ENCODE measurements around the gene ACVR1B.
A peak's percentile ranks its signal among the peaks of the same experiment; 100 is the strongest.
"Not testable (repeated sequence)": the region's sequence is repeated elsewhere in the genome, so short reads cannot be mapped to it uniquely, and the experiment has no call there.

The ACVR1B gene

DNA sequence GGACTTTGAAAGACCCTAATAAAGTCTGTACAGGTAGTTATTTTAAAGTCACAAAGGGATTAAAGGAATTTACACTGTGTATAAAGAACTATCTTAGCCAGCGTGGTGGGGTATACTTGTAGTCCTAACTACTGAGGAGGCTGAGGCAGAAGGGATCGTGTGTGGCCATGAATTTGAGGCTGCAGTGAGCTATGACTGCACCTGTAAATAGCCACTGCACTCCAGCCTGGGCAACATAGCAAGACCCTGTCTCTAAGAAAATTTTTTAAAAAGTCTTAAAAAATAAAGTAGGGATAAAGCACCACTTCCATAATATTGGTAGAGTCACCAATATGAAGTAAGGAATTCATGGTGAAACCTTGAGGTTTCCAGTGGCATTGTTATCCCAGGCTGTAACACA is 18.1 kb downstream of the ACVR1B start:
- DNase-seq (ENCODE audit: low read depth in 1 of 2, low spot score in 1 of 2): no peak

DNA sequence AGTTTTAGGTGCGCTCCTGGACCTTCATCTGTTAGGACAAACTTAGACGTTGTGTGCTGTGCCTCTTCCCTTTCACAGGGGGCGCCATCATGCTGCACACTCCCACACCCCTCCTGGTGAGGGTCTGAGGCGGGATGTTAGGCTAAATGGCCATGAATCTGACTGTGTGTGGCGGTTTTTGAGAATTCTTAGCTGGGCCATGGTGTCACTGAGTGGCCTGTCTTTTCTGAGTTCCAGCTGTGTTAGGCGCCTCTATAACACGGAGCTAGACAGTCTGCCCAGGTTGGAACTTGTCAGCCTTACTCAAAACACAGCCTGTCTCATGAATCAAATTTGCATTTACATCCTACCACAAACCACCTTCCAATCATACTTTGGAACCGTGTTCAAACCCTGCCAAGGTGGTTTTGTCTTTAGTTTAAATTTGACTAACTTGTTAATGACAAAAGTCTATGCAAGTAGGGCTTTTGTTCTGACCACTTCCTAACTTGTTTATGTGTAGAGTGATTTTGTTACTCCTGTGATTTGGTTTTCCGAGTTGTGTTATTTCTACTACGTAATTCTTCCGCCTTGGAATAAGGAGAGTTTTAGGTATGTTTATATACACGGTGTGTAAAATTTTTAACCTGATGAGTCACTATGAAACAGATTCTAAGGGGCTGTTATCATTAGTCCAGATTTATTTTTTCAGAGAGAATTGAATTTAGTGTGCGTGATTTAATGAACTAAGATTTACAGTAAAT is 19.6 kb downstream of the ACVR1B start:
- DNase-seq (ENCODE audit: low read depth in 1 of 2, low spot score in 1 of 2): no peak

DNA sequence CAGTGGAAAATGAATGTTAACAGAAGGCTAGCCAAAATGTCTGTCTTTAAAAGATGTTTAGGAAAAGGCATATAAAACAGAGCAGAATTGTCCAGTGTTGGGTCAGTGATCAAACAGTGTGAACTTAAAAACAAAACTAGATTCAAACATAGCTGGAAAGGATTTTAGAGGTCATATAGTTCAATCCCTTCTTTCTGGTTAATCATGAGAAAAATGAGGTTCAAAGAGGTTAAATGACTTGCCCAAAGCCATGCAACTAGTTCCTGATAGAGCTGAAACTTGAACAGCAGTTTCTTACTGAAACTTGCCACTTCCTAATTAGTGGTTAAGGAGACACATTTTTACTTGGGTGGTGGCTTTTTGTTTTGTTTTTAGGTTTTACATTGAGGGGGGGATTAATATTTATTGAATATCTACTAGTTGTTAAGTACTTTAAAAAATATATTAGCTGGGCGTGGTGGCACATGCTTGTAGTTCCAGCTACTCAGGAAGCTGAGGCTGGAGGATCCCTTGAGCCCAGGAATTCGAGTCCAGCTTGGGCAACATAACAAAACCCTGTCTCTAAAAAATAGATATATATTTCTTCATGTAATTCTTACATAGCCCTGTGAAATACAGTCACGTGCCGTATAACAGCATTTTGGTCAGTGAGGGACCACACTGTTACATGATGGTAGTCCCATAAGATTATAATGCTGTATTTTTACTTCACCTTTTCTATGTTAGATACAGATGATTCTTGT is 20.4 kb downstream of the ACVR1B start:
- no peak for DNase-seq (ENCODE audit: low read depth in 1 of 2, low spot score in 1 of 2)

DNA sequence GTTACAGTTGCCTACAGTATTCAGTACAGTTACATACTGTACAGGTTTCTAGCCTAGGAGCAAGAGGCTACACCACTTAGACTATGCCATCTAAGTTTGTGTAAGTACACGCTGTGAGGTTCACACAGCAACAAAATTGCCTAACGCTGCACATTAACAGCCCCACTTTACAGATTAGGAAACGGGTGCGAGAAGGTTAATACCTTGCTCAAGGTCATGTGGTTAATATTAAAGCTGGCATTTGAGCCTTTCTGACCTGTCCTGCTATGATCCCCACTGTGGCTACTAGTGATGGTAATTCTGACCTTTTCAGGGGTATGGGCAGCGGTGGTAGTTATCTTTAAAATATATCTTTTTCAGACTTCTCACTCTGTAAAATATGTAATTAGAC is 20.9 kb downstream of the ACVR1B start:
- DNase-seq (ENCODE audit: low read depth in 1 of 2, low spot score in 1 of 2): no peak

DNA sequence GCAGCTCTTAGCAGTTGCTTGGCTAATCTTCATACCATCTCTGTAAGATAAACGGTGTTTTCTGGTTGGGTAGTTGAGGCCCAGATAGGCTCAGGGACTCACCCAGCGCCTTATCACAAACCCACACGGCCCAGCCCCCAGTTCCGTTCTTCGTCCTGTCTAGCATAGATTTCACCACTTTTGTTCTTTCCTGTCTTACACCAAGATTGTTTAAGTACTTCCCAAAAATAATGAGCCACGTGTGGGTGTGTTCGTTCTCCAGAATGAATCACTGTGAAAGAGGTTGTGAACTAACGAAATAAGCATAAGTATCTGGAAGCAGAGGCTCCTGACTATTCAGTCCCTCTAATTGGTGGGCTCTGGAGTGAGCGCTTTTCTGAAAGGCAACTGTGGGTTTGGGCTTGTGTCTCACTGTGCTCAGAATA is 21.4 kb downstream of the ACVR1B start:
- DNase-seq (ENCODE audit: low read depth in 1 of 2, low spot score in 1 of 2): no peak

DNA sequence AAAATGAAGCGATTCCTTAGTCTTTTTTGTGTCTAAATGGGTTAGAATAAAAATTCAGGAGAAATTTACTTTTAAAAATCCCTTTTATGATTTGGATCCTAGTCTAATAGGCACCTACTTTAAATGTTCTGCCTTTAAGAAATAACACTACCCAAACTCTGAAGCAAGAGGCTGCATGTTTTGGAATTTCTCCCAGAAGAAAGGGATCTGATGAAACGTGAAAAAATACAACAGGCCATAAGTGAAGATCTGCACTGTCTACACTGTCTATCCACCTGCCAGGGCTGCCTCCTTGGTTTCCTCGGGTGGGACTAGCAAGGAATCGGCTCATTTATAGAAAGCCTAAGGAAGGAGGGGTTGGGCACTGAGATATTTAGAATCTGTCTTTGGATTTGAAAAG is 22.1 kb downstream of the ACVR1B start:
- no peak for DNase-seq (ENCODE audit: low read depth in 1 of 2, low spot score in 1 of 2)

DNA sequence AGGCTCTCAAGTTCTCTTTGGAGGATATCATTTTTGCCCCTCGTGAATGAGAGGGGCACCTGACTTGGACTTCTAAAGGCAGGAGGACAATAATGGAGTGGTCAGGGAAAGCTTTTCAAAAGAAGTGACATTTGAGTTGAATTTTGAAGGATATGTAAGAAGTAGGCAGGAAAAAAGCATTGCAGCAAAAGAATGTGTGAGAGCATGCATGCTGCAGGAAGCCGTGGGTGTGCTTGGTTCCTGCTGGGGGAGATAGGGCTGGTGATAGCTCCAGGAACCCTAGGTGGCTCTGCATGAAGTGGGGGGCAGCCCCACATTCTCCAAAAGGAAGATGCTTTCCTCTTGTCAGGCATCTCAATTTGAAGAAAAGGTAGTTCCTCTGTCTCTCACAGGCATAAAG is 23.1 kb downstream of the ACVR1B start:
- DNase-seq (ENCODE audit: low read depth in 1 of 2, low spot score in 1 of 2): no peak

DNA sequence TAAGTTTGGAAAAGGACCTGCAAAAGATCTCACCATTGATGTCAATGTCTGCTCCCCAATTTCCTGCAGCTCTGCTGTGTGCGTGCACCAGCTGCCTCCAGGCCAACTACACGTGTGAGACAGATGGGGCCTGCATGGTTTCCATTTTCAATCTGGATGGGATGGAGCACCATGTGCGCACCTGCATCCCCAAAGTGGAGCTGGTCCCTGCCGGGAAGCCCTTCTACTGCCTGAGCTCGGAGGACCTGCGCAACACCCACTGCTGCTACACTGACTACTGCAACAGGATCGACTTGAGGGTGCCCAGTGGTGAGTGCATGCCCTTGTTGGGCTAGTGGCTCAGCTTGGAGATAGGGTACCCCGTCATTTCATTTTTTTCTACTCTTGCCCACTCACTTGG is 23.7 kb downstream of the ACVR1B start:
- no peak for DNase-seq (ENCODE audit: low read depth in 1 of 2, low spot score in 1 of 2)

DNA sequence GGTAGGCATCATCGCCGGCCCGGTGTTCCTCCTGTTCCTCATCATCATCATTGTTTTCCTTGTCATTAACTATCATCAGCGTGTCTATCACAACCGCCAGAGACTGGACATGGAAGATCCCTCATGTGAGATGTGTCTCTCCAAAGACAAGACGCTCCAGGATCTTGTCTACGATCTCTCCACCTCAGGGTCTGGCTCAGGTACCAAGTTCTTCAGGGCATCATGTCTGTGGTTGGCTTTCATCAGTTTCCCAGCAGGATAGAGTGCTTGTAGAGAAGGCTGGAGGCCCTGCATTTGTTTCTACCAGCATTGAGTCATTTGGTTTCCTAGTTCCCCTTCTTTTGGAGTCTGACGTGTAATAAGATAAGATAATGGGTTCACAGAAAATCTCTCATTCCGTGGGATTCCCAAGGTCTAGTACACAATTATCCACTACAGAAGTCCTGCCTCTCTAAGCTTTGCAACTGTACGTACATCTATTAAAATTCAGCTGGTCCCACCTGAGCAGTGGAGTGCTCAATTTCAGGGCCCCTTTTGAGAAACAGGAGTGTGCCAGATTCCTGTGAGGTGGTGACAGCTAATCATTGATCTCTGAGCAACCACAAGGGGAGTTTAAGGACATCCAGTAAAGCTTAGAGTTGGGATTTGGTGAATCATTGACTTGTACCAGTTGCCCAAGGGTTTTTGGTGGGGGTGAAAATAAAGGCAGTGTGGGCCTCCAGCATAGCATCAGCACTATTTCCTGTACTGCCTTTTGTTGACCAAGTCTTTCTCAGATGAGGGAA is 25.1 kb downstream of the ACVR1B start:
- DNase-seq (ENCODE audit: low read depth in 1 of 2, low spot score in 1 of 2): no peak

DNA sequence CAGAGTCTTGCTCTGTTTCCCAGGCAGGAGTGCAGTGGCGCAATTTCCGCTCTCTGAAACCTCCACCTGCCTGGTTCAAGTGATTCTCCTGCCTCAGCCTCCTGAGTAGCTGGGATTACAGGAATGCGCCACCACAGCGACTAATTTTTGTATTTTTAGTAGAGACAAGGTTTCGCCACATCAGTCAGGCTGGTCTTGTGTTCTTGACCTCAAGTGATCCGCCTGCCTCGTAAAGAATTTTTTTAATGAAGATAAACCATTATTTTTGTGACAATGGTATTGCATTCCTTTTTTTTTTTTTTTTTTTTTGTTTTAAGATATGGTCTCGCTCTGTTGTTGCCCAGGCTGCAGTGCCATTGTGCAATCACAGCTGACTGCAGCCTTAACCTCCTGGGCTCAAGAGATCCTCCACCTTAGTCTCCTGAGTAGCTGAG is 25.8 kb downstream of the ACVR1B start:
- DNase-seq (ENCODE audit: low read depth in 1 of 2, low spot score in 1 of 2): no peak

DNA sequence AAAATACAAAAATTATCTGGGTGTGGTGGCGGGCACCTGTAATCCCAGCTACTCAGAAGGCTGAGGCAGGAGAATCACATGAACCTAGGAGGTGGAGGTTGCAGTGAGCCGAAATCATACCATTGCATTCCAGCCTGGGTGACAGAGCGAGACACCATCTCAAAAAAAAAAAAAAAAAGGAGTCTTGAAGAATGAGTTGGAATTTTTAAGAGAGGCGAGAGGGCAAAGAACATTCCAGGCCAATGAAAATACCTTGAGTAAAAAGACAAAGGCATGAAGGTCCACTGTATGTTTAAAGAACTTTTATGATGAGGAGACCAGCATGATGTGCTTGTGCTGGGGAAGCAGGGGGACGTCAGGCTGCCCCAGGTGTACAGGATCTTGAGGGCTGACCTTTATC is 27.8 kb downstream of the ACVR1B start:
- DNase-seq (ENCODE audit: low read depth in 1 of 2, low spot score in 1 of 2): not testable (repeated sequence)

DNA sequence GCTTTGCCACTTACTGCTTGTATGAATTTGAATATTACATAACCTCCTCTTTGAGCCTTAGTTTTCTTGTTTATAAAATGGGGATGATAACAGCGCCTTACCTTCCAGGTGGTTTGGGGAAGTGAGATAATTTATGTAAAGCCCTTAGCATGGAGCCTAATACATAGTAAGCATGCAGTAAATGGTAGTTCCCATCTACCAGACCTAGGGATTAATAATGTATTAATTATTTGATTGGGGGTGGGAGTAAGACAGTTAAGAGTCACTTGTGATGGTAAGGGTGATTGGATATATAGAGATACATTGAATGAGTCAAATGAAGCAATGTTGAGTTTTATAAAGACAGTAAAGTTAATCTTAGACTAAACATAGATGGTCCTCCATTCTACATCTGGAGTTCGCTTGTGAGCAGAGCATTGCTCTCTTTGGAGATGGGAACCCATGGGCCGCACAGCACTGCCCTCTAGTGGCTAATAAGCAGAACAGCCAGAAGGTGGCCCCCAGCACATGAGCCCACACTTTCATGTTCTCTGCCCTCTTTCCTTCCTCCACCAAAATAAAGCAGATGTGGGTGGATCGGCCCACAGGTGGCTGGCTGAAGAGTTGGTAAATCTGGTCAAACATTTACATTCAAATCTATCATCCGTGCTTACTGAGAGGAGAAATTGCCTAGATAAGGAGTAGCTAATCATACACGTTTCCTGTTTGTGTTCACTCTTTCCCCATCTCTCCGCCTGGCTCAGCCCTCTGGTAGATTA is 28.7 kb downstream of the ACVR1B start:
- DNase-seq (ENCODE audit: low read depth in 1 of 2, low spot score in 1 of 2): peak; percentile 34 to 42

DNA sequence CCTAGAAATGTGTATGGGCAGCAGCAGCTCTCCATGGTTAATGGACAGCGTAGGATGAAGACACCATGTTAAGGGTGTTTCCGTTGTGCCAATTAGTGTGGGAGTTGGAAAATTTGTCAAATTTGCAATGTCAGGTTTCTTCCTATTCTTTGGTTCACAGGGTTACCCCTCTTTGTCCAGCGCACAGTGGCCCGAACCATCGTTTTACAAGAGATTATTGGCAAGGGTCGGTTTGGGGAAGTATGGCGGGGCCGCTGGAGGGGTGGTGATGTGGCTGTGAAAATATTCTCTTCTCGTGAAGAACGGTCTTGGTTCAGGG is 29.3 kb downstream of the ACVR1B start:
- DNase-seq (ENCODE audit: low read depth in 1 of 2, low spot score in 1 of 2): no peak

DNA sequence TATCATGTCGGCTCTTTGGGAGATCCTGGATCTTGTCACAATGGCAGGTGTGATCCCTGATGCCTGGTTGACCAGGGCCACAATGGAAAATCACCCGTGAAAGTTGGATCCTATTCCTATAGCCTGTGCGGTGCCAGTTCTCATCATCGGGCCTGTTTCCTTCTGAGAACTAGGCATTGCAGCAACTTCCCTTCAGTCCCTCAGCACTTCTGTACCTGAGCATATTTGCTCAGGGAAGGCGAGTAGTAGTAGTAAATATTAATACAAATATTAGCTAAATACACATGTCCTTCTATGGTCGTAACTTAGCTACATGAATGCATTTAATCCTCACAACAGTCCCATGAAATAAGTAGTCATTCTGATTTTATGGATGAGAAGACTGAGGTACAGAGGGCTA is 33.2 kb downstream of the ACVR1B start:
- DNase-seq (ENCODE audit: low read depth in 1 of 2, low spot score in 1 of 2): no peak

DNA sequence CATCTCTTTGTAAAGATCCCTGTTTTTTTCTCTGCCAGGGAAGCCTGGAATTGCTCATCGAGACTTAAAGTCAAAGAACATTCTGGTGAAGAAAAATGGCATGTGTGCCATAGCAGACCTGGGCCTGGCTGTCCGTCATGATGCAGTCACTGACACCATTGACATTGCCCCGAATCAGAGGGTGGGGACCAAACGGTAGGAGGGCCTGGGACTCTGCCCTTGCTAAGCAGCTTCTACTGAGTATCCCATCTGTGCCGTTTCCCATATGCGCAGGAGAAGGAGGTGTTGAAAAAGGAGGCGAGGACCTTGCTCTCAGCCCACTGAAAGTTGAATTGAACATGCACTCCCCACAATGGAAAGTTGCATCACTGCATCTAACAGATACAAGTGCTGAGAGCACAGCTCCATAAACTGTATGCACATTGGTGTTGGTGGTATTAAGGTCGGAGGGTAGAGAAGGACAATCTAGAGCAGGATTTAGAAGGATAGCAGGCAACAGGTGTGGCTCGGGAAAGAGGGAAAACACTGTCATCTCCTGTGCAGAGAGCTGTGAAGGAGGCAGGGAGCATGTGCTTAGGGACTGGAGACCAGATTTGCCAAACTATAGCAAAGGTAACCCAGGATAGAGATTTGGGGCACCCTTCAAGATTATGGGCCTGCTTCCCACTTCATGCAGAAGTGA is 33.8 kb downstream of the ACVR1B start:
- DNase-seq (ENCODE audit: low read depth in 1 of 2, low spot score in 1 of 2): no peak

DNA sequence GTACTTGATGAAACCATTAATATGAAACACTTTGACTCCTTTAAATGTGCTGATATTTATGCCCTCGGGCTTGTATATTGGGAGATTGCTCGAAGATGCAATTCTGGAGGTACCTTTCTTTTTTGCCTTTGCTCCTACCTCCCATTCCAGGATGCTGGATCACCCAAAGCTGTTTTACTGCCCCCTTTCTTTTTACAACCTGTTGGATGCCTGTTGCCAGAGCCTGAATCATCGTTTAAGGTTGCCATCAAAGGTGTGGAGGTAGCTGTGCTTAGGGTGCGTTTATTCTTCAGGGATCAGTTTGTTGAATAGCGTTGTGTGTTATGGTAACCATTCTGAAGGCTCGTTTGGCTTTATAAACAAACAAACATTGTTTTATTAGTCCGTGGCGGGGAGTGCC is 35.3 kb downstream of the ACVR1B start:
- no peak for DNase-seq (ENCODE audit: low read depth in 1 of 2, low spot score in 1 of 2)

DNA sequence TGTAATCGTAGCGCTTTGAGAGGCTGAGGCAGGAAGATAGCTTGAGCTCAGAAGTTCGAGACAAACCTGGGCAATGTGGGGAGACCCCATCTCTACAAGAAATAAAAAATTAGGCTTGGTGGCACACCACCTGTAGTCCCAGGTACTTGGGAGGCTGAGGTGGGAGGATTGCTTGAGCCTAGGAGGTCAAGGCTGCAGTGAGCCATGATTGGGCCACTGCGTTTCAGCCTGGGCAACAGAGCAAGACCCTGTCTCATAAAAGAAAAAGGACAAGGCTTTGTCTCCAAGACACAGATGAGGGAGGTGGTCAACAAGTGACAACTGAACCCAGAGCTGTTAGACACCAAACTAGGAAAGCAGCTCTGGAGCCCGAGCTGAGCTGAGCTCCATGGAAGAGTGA is 40.7 kb downstream of the ACVR1B start:
- no peak for DNase-seq (ENCODE audit: low read depth in 1 of 2, low spot score in 1 of 2)

DNA sequence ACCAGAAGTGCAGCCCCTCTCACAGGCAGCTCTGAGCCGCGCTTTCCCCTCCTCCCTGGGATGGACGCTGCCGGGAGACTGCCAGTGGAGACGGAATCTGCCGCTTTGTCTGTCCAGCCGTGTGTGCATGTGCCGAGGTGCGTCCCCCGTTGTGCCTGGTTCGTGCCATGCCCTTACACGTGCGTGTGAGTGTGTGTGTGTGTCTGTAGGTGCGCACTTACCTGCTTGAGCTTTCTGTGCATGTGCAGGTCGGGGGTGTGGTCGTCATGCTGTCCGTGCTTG is 43.0 kb downstream of the ACVR1B start:
- no peak for DNase-seq (ENCODE audit: low read depth in 1 of 2, low spot score in 1 of 2)

DNA sequence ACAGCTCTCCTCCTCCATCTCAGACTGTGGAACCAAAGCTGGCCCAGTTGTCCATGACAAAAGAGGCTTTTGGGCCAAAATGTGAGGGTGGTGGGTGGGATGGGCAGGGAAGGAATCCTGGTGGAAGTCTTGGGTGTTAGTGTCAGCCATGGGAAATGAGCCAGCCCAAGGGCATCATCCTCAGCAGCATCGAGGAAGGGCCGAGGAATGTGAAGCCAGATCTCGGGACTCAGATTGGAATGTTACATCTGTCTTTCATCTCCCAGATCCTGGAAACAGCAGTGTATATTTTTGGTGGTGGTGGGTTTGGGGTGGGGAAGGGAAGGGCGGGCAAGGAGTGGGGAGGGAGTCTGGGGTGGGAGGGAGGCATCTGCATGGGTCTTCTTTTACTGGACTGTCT is 43.5 kb downstream of the ACVR1B start:
- DNase-seq (ENCODE audit: low read depth in 1 of 2, low spot score in 1 of 2): no peak

DNA sequence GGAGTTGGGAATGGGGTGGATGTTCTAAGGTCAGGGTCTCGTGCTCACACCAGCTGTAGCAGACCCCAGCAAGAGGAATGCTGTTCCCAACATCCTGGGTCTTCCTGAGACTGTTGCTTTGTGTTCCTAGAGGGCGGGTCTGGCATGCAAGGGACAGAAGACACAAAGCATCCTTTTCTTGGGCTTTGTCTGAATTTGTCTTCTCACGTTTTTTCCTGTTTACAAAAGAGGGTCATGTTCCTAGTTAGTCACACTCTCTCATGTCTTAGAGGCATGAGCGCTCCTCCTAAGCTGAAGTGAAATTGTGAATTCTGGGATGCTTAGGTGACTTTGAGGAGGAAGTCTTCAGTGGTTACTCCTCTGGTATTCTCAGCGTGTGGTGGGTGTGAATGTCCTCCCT is 45.6 kb downstream of the ACVR1B start:
- DNase-seq (ENCODE audit: low read depth in 1 of 2, low spot score in 1 of 2): no peak

DNA sequence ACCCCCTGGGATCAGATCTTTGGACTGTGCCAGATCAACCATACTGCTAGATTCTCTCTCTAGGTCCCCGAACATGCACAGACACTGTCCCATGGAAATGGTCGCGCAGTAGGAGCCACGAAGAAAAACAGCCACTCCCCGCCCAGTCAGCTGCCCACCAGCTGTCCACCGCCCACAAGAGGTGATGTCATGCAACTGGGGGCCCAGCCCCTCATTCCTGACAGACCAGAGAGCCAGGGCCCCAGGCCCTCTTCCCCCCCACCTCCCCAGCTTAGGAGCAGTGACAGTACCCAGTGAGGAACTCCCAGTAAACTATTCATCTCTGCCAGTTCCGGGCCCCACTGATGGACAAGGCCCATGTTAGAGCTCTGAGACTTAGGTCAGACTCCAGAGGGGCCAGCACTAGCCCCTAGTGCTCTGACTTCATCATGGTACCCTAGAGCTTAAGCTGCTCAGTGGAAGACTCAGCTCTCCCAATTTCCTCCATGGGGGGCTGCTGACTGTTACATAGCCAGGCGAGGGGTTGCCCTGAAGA is 51.6 kb downstream of the ACVR1B start:
- DNase-seq (ENCODE audit: low read depth in 1 of 2, low spot score in 1 of 2): no peak
